Measurements from ENCODE around the gene NPIPA7.
"Not testable (repeated sequence)": the region's sequence is repeated elsewhere in the genome, so short reads cannot be mapped to it uniquely, and the experiment has no call there.

The NPIPA7 gene

GRCh38 chr16:16378840-16379239 lies at the start of gene NPIPA7:
TSS of gene NPIPA7 (plus strand) at chr16:16379140. CDS start at chr16:16379245, 105 bp downstream.
- DNase-seq = not testable (repeated sequence)

GRCh38 chr16:16331466-16331865 lies 47.5 kb upstream of the NPIPA7 start:
- DNase-seq = not testable (repeated sequence)

DNA sequence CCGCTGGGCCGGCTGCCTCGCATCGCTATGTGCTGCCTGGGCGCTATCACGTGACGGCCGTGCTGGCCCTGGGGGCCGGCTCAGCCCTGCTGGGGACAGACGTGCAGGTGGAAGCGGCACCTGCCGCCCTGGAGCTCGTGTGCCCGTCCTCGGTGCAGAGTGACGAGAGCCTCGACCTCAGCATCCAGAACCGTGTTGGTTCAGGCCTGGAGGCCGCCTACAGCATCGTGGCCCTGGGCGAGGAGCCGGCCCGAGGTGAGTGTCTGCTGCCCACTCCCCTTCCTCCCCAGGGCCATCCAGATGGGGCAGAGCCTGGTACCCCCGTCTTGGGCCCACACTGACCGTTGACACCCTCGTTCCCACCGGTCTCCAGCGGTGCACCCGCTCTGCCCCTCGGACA lies 21.4 kb upstream of the NPIPA7 start:
- DNase-seq = not testable (repeated sequence)

- not testable (repeated sequence) for DNase-seq
These were observed 20.2 kb upstream of the NPIPA7 start for GRCh38 chr16:16358539-16359240.

- not testable (repeated sequence) for DNase-seq
These were observed 15.3 kb upstream of the NPIPA7 start for GRCh38 chr16:16363595-16363994.

- DNase-seq = not testable (repeated sequence)
These were observed 14.8 kb upstream of the NPIPA7 start for GRCh38 chr16:16364100-16364499.

- DNase-seq = not testable (repeated sequence)
These were observed 14.2 kb upstream of the NPIPA7 start for GRCh38 chr16:16364701-16365100.

DNA sequence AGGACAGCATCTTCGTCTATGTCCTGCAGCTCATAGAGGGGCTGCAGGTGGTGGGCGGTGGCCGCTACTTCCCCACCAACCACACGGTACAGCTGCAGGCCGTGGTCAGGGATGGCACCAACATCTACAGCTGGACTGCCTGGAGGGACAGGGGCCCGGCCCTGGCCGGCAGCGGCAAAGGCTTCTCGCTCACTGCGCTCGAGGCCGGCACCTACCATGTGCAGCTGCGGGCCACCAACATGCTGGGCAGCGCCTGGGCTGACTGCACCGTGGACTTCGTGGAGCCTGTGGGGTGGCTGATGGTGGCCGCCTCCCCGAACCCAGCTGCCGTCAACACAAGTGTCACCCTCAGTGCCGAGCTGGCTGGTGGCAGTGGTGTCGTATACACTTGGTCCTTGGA lies 13.6 kb upstream of the NPIPA7 start:
- DNase-seq = not testable (repeated sequence)

DNA sequence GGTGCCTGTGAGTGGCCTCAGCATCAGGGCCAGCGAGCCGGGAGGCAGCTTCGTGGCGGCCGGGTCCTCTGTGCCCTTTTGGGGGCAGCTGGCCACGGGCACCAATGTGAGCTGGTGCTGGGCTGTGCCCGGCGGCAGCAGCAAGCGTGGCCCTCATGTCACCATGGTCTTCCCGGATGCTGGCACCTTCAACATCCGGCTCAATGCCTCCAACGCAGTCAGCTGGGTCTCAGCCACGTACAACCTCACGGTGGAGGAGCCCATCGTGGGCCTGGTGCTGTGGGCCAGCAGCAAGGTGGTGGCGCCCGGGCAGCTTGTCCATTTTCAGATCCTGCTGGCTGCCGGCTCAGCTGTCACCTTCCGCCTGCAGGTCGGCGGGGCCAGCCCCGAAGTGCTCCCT lies 13.1 kb upstream of the NPIPA7 start:
- not testable (repeated sequence) for DNase-seq

DNA sequence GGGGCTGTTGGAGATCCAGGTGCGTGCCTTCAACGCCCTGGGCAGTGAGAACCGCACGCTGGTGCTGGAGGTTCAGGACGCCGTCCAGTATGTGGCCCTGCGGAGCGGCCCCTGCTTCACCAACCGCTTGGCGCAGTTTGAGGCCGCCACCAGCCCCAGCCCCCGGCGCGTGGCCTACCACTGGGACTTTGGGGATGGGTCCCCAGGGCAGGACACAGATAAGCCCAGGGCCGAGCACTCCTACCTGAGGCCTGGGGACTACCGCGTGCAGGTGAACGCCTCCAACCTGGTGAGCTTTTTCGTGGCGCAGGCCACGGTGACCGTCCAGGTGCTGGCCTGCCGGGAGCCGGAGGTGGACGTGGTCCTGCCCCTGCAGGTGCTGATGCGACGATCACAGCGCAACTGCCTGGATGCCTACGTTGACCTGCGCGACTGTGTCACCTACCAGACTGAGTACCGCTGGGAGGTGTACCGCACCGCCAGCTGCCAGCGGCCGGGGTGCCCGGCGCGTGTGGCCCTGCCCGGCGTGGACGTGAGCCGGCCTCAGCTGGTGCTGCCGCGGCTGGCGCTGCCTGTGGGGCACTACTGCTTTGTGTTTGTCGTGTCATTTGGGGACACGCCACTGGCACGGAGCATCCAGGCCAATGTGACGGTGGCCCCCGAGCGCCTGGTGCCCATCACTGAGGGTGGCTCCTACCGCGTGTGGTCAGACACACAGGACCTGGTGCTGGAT lies 12.2 kb upstream of the NPIPA7 start:
- not testable (repeated sequence) for DNase-seq

DNA sequence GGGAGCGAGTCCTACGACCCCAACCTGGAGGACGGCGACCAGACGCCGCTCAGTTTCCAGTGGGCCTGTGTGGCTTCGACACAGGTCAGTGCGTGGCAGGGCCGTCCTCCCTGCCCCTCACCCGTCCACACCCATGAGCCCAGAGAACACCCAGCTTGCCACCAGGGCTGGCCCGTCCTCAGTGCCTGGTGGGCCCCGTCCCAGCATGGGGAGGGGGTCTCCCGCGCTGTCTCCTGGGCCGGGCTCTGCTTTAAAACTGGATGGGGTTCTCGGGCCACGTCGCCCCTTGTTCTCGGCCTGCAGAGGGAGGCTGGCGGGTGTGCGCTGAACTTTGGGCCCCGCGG lies 11.7 kb upstream of the NPIPA7 start:
- DNase-seq = not testable (repeated sequence)

- DNase-seq = not testable (repeated sequence)
These were observed 9.7 kb upstream of the NPIPA7 start for GRCh38 chr16:16369081-16369856.

GRCh38 chr16:16371136-16371735 lies 7.7 kb upstream of the NPIPA7 start:
- not testable (repeated sequence) for DNase-seq

DNA sequence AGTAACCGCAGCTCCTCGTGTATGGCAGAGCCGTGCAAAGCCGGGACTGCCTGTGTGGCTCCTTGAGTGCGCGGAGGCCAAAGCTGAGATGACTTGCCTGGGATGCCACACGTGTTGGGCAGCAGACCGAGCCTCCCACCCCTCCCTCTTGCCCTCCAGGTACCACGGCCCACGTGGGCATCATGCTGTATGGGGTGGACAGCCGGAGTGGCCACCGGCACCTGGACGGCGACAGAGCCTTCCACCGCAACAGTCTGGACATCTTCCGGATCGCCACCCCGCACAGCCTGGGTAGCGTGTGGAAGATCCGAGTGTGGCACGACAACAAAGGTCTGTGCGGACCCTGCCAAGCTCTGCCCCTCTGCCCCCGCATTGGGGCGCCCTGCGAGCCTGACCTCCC lies 4.7 kb upstream of the NPIPA7 start:
- DNase-seq = not testable (repeated sequence)

- DNase-seq = not testable (repeated sequence)
These were observed 20.7 kb downstream of the NPIPA7 start for GRCh38 chr16:16399685-16400084.

- DNase-seq = not testable (repeated sequence)
These were observed 23.4 kb downstream of the NPIPA7 start for GRCh38 chr16:16402333-16402732.

DNA sequence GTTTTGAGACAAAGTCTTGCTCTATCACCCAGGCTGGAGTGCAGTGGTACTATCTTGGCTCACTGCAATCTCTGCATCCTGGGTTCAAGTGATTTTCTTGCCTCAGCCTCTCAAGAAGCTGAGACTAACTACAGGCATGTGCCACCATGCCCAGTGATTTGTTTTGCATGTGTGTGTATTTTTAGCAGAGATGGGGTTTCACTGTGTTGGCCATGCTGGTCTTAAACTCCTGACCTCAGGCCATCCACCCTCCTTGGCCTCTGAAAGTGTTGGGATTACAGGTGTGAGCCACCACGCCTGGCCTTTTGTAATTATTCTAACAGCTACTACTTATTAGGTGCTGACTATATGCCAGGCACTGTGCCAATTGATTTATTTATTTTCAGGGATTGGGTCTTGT lies 25.3 kb downstream of the NPIPA7 start:
- DNase-seq = not testable (repeated sequence)

GRCh38 chr16:16405421-16405820 lies 26.5 kb downstream of the NPIPA7 start:
- not testable (repeated sequence) for DNase-seq

- DNase-seq = not testable (repeated sequence)
These were observed 29.5 kb downstream of the NPIPA7 start for GRCh38 chr16:16408430-16408829.

- DNase-seq = not testable (repeated sequence)
These were observed 34.8 kb downstream of the NPIPA7 start for GRCh38 chr16:16413773-16414172.

- DNase-seq = not testable (repeated sequence)
These were observed 38.1 kb downstream of the NPIPA7 start for GRCh38 chr16:16417071-16417470.

- DNase-seq = not testable (repeated sequence)
These were observed 39.1 kb downstream of the NPIPA7 start for GRCh38 chr16:16417914-16418544.

Measured in femur (tissue), 1 donor.